K562 (cell line): ENCODE measurements around the gene GIPR. TPM values are rescaled to one million over a fixed set of nuclear protein-coding genes. Genes with fewer than 3 reads are reported as not detected.
A peak's percentile ranks its signal among the peaks of the same experiment; 100 is the strongest.

Experiments
- ARHGAP35 ChIP-seq: fragments of 450-650 bp; IDR thresholded peaks from 2 replicates; pipeline ENCODE4 v1.6.1; 2018; ENCODE audit not compliant: partially characterized antibody
- BMI1 ChIP-seq: fragments of 150-350 bp; IDR thresholded peaks from 2 replicates; pipeline ENCODE4 v1.6.1; 2014; ENCODE audit warnings: low read length
- CBFB ChIP-seq: sonication (generic); formaldehyde crosslinking; IDR thresholded peaks from 2 replicates; pipeline ENCODE4 v1.4.0; 2020; ENCODE audit warnings: mild to moderate bottlenecking, missing genetic modification reagents
- EWSR1 ChIP-seq: fragments of 450-650 bp; IDR thresholded peaks from 2 replicates; pipeline ENCODE4 v1.6.1; 2018; ENCODE audit warnings: borderline replicate concordance, mild to moderate bottlenecking, low read depth, moderate library complexity; ENCODE audit not compliant: partially characterized antibody
- HOMEZ ChIP-seq: fragments of 250-450 bp; sonication (Bioruptor Pico); IDR thresholded peaks from 2 replicates; pipeline ENCODE4 v1.4.0; 2020; ENCODE audit warnings: mild to moderate bottlenecking, moderate library complexity
- MAFF ChIP-seq: IDR thresholded peaks from 2 replicates; pipeline ENCODE4 v1.6.1; 2012; ENCODE audit warnings: low read length, improper control_type of control experiment
- MAZ ChIP-seq, 2 experiments: fragments of 450-650 bp in 1 of 2; sonication (generic) in 1 of 2; formaldehyde crosslinking; IDR thresholded peaks in 1 of 2; conservative IDR thresholded peaks in 1 of 2; 2 replicates each; pipeline versions ENCODE4 v1.4.0 to v1.5.0; 2020; ENCODE audit warnings: mild to moderate bottlenecking in 1 of 2, missing genetic modification reagents in 1 of 2
- MTF1 ChIP-seq: fragments of 250-450 bp; sonication (Bioruptor Pico); IDR thresholded peaks from 2 replicates; pipeline ENCODE4 v1.9.0; 2021; ENCODE audit warnings: moderate library complexity, mild to moderate bottlenecking, inconsistent platforms, borderline replicate concordance
- RBM25 ChIP-seq: fragments of 200-400 bp; formaldehyde crosslinking; IDR thresholded peaks from 2 replicates; pipeline ENCODE4 v1.6.1; 2018; ENCODE audit warnings: low read length, low read depth, moderate library complexity; ENCODE audit not compliant: severe bottlenecking
- SMARCB1 ChIP-seq: IDR thresholded peaks from 2 replicates; pipeline ENCODE4 v1.6.1; 2011; ENCODE audit warnings: improper control_type of control experiment, low read depth; ENCODE audit not compliant: insufficient read length
- SNIP1 ChIP-seq: fragments of 450-650 bp; IDR thresholded peaks from 2 replicates; pipeline ENCODE4 v1.7.1; 2017; ENCODE audit warnings: low read depth, mild to moderate bottlenecking
- TARDBP ChIP-seq: fragments of 450-650 bp; IDR thresholded peaks from 2 replicates; pipeline ENCODE4 v1.6.1; 2016
- ZNF143 ChIP-seq: sonication (generic); formaldehyde crosslinking; IDR thresholded peaks from 2 replicates; pipeline ENCODE4 v1.9.0; 2022; ENCODE audit warnings: mild to moderate bottlenecking, missing genetic modification reagents
- ZNF354B ChIP-seq: fragments of 250-450 bp; sonication (Bioruptor Pico); IDR thresholded peaks from 2 replicates; pipeline ENCODE4 v1.4.0; 2020
- ZNF655 ChIP-seq: fragments of 250-450 bp; sonication (Bioruptor Pico); IDR thresholded peaks from 2 replicates; pipeline ENCODE4 v1.5.0; 2021
- ZSCAN29 ChIP-seq: fragments of 450-650 bp; IDR thresholded peaks from 2 replicates; pipeline ENCODE4 v1.6.1; 2017
- ZSCAN32 ChIP-seq: fragments of 450-650 bp; formaldehyde crosslinking; IDR thresholded peaks from 2 replicates; pipeline ENCODE4 v1.4.0; 2020; ENCODE audit warnings: mild to moderate bottlenecking, moderate library complexity
- polyA plus RNA-seq, 8 experiments: library from polyadenylated mRNA; depleted of rRNA in 4 of 8; stranded (reverse) in 5 of 8; unstranded in 3 of 8; fragments of >200 nt; fragmentation: Nextera tagmentation in 2 of 8; fragmentation: Illumina TruSeq in 1 of 8; extraction: Ambion mirVana in 2 of 8; extraction: Trizol in 1 of 8; gene quantifications; 2 replicates each; pipeline versions ENCODE4 v1.2.1 to v1.2.3, GENCODE V29; 2011 to 2014; ENCODE audit warnings: inconsistent platforms in 1 of 8, missing spikeins in 1 of 8
- total RNA-seq, 7 experiments: library from RNA; depleted of rRNA in 6 of 7; stranded (reverse); fragments of >200 nt in 6 of 7; fragmentation: Illumina TruSeq in 2 of 7; extraction: Trizol in 2 of 7; gene quantifications; 2 replicates each; pipeline versions ENCODE4 v1.2.1 to v1.2.3, GENCODE V29; 2011 to 2021; ENCODE audit warnings: low replicate concordance in 1 of 7
- TF ChIP-seq, protein P1 (sequence below): fragments of 450-650 bp; IDR thresholded peaks from 2 replicates; pipeline ENCODE4 v1.6.1; 2016; ENCODE audit warnings: borderline replicate concordance
- TF ChIP-seq, protein P2 (sequence below): fragments of 250-450 bp; sonication (Bioruptor Pico); IDR thresholded peaks from 2 replicates; pipeline ENCODE4 v1.4.0; 2020

Gene GIPR
- total and polyA plus RNA-seq, 9 of the 15 experiments (the other 6 are each of a cell fraction or from before 2014, with no cell fraction given): 2.2 to 26.8 (median 12.7) TPM

GRCh38 chr19:45691516-45692186 is 23.6 kb downstream of the GIPR start, which contains the start of gene SNRPD2 (continued):
- no peak for TF ChIP-seq HOMEZ
- no peak for TF ChIP-seq BMI1
- no peak for TF ChIP-seq ZNF354B (CRISPR knock-in tag)
- TF ChIP-seq ZNF143 (CRISPR knock-in tag): no peak
- TF ChIP-seq MAFF: no peak
- TF ChIP-seq MTF1 (CRISPR knock-in tag): no peak
- no peak for TF ChIP-seq ZNF655 (CRISPR knock-in tag)
- TF ChIP-seq TARDBP: no peak
- no peak for TF ChIP-seq RBM25
- TF ChIP-seq SNIP1: no peak
- TF ChIP-seq SMARCB1: no peak
- no peak; the same call in 1 of the 2 replicates for TF ChIP-seq CBFB
- peak in 1 of 2 experiments; percentile 25; a peak in 1 of 4 replicates for TF ChIP-seq MAZ (CRISPR knock-in tag; conservative IDR thresholded peaks at IDR 0.05 in 1 of 2, IDR thresholded peaks at IDR 0.05 in 1 of 2)
- TF ChIP-seq ZSCAN29: no peak
- TF ChIP-seq EWSR1: no peak
- TF ChIP-seq, protein P1, sequence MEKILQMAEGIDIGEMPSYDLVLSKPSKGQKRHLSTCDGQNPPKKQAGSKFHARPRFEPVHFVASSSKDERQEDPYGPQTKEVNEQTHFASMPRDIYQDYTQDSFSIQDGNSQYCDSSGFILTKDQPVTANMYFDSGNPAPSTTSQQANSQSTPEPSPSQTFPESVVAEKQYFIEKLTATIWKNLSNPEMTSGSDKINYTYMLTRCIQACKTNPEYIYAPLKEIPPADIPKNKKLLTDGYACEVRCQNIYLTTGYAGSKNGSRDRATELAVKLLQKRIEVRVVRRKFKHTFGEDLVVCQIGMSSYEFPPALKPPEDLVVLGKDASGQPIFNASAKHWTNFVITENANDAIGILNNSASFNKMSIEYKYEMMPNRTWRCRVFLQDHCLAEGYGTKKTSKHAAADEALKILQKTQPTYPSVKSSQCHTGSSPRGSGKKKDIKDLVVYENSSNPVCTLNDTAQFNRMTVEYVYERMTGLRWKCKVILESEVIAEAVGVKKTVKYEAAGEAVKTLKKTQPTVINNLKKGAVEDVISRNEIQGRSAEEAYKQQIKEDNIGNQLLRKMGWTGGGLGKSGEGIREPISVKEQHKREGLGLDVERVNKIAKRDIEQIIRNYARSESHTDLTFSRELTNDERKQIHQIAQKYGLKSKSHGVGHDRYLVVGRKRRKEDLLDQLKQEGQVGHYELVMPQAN: peak; percentile 97
- TF ChIP-seq ARHGAP35: no peak
- TF ChIP-seq, protein P2, sequence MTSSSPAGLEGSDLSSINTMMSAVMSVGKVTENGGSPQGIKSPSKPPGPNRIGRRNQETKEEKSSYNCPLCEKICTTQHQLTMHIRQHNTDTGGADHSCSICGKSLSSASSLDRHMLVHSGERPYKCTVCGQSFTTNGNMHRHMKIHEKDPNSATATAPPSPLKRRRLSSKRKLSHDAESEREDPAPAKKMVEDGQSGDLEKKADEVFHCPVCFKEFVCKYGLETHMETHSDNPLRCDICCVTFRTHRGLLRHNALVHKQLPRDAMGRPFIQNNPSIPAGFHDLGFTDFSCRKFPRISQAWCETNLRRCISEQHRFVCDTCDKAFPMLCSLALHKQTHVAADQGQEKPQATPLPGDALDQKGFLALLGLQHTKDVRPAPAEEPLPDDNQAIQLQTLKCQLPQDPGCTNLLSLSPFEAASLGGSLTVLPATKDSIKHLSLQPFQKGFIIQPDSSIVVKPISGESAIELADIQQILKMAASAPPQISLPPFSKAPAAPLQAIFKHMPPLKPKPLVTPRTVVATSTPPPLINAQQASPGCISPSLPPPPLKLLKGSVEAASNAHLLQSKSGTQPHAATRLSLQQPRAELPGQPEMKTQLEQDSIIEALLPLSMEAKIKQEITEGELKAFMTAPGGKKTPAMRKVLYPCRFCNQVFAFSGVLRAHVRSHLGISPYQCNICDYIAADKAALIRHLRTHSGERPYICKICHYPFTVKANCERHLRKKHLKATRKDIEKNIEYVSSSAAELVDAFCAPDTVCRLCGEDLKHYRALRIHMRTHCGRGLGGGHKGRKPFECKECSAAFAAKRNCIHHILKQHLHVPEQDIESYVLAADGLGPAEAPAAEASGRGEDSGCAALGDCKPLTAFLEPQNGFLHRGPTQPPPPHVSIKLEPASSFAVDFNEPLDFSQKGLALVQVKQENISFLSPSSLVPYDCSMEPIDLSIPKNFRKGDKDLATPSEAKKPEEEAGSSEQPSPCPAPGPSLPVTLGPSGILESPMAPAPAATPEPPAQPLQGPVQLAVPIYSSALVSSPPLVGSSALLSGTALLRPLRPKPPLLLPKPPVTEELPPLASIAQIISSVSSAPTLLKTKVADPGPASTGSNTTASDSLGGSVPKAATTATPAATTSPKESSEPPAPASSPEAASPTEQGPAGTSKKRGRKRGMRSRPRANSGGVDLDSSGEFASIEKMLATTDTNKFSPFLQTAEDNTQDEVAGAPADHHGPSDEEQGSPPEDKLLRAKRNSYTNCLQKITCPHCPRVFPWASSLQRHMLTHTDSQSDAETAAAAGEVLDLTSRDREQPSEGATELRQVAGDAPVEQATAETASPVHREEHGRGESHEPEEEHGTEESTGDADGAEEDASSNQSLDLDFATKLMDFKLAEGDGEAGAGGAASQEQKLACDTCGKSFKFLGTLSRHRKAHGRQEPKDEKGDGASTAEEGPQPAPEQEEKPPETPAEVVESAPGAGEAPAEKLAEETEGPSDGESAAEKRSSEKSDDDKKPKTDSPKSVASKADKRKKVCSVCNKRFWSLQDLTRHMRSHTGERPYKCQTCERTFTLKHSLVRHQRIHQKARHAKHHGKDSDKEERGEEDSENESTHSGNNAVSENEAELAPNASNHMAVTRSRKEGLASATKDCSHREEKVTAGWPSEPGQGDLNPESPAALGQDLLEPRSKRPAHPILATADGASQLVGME (CRISPR knock-in tag): no peak
- no peak for TF ChIP-seq ZSCAN32
